HG02981 (cell line): ENCODE data around the gene ARL2BP.
"Not testable (repeated sequence)": the region's sequence is repeated elsewhere in the genome, so short reads cannot be mapped to it uniquely, and the experiment has no call there.

Source experiments
- ATAC-seq: cut with Tn5 transposase; IDR thresholded peaks from one replicate; pipeline ENCODE4 v1.9.1; 2021; ENCODE audit warnings: mild to moderate bottlenecking, moderate library complexity; ENCODE audit not compliant: unreplicated experiment

ARL2BP gene

GRCh38 chr16:57263541-57264351, 18.7 kb downstream of the ARL2BP start:
- ATAC-seq = no peak

- no peak for ATAC-seq
Measured at GRCh38 chr16:57264381-57264780, 19.3 kb downstream of the ARL2BP start.

GRCh38 chr16:57264950-57265371, 19.9 kb downstream of the ARL2BP start:
- no peak for ATAC-seq

- ATAC-seq = no peak
Measured at GRCh38 chr16:57265850-57266530, 20.9 kb downstream of the ARL2BP start.

GRCh38 chr16:57266531-57267260, 21.6 kb downstream of the ARL2BP start:
- no peak for ATAC-seq

- ATAC-seq = not testable (repeated sequence)
Measured at GRCh38 chr16:57267343-57267742, 22.3 kb downstream of the ARL2BP start.

GRCh38 chr16:57268804-57269800, 24.0 kb downstream of the ARL2BP start:
- ATAC-seq = no peak

GRCh38 chr16:57270221-57271062, 25.4 kb downstream of the ARL2BP start:
- ATAC-seq = no peak

- no peak for ATAC-seq
Measured at GRCh38 chr16:57271063-57271345, 25.9 kb downstream of the ARL2BP start.

- ATAC-seq = no peak
Measured at GRCh38 chr16:57271867-57272495, 26.9 kb downstream of the ARL2BP start.

- no peak for ATAC-seq
Measured at GRCh38 chr16:57273359-57273758, 28.3 kb downstream of the ARL2BP start.

- no peak for ATAC-seq
Measured at GRCh38 chr16:57273826-57274225, 28.8 kb downstream of the ARL2BP start.

- not testable (repeated sequence) for ATAC-seq
Measured at GRCh38 chr16:57275946-57276345, 30.9 kb downstream of the ARL2BP start.

- ATAC-seq = no peak
Measured at GRCh38 chr16:57276596-57276995, 31.5 kb downstream of the ARL2BP start.

- ATAC-seq = no peak
Measured at GRCh38 chr16:57277586-57277985, 32.5 kb downstream of the ARL2BP start.

GRCh38 chr16:57278494-57278893, 33.4 kb downstream of the ARL2BP start:
- no peak for ATAC-seq

GRCh38 chr16:57279780-57280638, 35.0 kb downstream of the ARL2BP start:
- no peak for ATAC-seq

- no peak for ATAC-seq
Measured at GRCh38 chr16:57281791-57282190, 36.7 kb downstream of the ARL2BP start.
